Activated CD4-positive, alpha-beta T cell treated with anti-CD3 and anti-CD28 coated beads for 4 hours (primary cell): ENCODE measurements around the gene KCNMB2.

Experiments used
- DNase-seq, 2 donors: peaks; one replicate each; pipeline ENCODE4 v3.0.0-alpha.2; 2020

The KCNMB2 gene

DNA sequence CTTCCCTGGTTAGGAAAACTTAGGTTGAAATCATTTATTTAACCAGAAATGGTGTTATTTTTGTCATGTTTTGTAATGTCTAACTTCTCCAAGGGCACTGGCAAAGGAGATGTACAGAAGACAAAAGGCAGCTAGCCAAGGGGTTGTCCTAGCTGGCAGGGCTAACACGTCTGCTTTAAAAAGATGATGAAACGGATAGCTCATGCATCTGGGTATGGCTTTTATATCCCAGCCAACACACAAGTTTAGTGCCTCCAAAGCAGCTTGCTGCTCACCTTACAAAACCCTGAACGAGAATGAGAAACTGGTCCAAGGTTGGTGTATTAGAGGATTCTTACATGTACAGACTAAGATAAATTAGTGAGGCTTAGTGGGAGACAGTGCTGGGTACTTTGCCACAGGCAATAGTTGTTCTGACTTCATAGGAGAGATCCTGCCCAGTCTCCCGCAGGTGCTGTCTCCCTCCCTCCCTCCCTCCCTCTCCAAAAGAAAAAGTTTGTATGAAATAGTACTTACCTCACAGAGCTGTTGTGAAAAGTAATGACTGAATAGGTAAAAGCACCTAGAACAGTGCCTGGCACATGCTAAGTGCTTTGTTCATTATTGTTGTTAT, 47.8 kb downstream of the KCNMB2 start:
- DNase-seq, result no peak

DNA sequence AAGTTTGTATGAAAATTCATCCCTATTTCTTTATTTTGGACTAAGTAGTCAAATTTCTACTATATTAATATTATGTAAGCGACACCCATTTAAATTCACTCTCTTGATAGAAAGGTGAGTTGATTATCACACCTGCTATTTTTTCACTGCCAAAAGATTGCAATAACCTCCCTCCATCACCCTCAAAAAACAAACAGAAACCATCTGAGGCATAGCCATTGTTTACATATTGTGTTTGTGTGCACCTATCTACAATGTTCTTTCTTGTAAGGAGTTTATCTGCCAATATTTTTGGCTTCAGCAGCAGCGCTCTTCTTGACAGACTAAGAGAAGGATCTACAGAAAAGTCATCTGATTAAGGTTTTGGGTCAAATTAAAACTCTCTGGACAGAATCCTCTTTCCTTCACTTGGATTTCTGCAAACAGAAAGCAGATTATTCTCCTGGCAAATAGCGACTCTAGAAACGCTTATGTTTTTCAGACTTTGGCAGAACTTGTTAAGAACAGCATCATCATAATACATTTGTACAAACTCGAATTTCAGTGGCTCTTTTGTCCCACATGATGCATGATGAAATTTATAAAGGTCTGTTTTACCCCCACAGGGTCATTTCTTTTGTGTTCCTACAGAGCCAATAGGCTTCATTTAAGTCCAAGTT, 48.6 kb downstream of the KCNMB2 start:
- no peak for DNase-seq

DNA sequence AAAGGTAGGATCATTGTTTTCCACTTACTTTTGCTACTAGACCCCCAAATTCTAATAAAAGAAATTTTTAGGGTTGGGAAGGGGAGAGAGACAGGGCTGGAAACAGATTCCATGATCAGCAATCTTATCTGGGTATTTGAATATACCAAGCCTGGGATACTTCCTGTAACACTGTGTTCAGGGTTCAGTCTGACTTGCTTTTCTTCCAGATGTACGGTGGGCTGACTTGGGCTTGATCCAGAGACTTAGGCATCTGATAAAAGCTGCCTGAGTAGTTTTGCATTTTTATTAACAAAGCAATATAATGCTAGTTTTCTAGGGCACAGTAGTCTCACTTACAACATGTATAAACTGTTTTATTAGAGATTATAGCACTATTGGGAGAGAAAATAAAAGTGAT, 49.2 kb downstream of the KCNMB2 start:
- DNase-seq, result no peak

DNA sequence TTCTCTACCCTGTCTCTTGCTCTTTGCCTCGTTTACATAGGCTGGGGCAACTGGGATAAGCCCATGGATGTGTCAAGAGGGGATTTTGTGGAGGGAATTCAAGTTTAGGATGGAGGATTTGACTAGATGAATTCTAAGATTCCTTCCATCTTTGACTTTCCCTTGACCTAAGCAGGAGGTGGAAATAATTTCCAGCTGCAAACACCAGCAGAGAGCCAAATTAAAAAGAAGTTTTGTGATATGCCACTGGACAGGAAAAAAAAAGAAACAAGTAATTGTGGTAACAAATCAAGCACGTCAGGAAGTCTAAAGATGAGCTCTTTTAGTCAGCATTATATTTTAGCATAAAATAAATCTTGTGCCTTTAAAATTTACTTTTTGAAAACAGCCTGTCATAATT, 49.8 kb downstream of the KCNMB2 start:
- DNase-seq, result no peak

DNA sequence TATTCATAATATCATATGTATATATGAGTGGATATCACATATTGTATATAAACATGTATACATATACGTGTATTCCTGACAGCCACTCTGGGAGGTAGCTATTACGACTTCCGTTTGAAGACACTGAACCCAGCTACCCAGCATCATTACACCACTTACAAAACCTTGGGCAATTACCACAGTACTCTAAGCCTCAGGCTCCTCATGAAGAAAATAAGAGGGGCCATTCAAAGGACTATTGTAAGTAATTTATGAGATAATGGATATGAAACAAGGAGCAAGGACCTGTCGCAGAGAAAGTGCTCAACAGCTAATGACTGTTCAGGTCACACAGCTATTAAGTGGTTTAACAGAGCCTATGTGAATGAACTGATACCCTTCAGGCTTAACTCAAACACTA, 52.4 kb downstream of the KCNMB2 start:
- DNase-seq, result no peak

DNA sequence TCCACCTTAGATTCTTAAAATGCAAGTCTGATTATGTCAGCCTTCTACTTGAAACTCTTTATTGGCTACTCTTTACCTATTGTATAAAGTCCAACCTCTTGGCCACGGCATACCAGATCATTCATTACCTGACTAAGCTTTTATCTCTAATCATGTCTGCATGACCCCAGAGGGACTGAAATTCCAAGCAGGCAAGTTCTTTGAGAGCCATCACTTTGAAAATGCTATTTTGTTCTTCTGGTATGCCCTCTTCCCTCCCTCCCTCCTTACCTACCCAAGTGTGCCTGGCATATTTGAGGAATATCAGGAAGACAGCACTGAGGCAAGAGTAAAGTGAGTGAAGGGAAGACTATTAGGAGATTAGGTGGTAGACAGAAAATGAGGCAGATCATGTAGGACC, 57.5 kb downstream of the KCNMB2 start:
- no peak for DNase-seq

DNA sequence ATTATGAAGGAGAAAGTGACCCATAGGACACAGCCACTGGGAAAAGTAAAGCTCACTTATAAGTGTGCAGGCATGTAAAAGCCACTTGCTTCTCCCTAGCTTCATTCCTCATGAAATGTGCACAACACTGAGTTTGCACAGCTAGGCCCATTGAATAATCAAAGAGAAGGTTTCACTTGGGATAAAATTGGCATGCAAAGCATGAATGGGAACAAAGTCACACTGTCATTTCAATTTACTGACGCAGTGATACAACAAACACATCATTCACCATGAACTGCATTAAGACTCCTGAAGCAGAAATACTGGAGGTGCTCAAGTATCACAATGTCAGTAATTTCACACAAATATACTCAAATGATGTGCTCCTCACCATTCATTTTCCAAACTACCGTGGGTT, 61.1 kb downstream of the KCNMB2 start:
- no peak for DNase-seq

DNA sequence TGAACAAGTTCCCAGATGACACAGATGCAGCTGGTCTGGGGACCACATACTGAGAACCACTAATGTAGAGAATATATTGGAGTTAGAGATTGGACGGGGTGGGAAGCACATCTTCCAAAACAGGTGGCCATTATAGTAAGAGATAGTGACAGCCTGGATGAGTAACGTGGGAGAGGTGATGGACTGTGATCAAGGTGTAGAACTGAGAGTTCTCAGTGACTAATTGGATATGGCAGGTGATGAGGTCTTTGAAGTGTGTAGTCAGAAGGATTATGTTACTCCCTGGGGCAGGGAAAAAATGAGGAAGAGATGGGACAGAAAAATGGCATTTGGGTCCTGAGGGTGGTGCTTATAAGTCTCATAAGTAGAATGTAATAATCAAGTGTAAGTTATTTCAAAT, 66.6 kb downstream of the KCNMB2 start:
- no peak for DNase-seq

DNA sequence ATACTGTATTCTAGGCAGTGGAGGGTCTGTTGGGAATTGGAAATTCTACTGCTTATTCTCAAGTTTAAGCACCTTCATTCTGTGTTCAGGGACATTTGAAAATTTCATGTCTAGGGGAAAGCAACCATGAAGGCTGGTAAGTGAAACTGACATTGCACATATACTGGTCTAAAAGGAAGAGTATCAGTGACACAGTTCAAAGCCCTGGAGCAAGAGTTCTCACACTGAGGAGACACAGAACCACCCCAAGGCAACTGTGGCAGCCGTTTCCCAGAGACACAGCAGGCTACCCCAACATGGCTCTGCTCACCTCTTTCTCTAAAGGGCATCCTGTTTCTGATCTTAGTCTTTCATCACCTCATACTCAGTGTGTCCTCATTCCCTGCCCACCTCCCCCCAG, 67.5 kb downstream of the KCNMB2 start:
- DNase-seq, result no peak

DNA sequence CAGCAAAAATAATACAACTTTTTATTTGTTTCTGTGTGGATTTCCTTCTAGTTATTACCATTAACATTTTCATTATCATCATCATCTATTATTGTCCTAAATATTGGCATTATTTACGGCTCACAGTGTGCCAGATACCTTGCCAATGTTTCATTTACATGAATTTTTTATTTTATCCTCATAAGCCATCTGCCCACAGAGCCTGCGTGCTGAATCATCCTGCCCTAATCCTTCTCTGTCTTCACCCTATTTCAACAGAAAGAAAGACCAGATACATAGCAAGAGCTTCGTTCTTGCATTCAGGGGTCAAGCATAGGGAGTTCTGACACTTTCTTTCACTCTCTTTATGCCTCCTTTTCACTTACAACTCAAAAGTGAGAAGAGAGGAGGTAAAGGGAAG, 82.0 kb downstream of the KCNMB2 start:
- DNase-seq, result no peak

DNA sequence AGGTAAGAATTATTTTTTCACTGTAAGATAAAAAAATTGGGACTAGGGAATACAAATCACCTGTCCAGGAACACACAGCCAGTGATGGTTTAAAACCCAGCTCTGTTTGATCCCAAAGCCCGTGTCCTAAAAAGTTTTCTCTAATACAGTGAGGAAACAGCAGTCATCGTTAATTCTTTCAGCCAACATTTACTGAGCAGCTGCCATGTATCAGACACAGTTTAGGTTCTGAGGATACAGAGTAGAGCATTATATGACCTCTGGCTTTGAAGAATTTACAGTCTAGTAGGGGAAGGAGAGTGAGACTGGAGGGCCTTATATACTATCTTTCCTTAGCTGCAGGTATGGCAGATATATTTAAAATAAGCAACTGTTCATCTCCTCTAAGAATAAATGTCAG, 82.7 kb downstream of the KCNMB2 start:
- no peak for DNase-seq

DNA sequence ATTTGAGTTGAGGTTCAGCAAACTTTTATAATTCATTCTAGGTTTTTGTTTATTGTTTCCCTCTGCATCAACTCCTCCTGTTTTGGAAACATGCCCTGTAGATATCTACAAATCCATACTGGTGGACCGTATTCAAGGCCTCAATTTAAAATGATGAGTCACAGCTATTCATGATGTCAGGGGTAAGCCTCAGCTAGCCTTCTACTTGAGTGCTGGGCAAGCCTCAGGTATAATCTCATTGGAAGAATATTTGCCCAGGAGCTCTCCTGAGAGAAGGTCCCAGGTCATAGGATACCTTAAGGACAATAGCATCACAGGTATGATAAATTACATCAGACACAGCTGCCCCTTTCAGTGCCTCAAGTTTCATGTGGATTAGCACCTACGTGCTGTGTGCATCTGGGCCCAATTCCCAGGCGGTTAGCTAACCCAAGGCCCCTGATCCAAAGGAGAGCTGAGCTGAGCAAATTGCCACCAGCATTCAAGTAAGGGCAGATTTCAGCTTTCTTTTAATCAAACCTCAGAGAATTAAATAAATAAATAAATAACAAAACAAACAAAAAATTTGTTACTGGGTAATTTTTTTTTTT, 87.5 kb downstream of the KCNMB2 start:
- no peak for DNase-seq

DNA sequence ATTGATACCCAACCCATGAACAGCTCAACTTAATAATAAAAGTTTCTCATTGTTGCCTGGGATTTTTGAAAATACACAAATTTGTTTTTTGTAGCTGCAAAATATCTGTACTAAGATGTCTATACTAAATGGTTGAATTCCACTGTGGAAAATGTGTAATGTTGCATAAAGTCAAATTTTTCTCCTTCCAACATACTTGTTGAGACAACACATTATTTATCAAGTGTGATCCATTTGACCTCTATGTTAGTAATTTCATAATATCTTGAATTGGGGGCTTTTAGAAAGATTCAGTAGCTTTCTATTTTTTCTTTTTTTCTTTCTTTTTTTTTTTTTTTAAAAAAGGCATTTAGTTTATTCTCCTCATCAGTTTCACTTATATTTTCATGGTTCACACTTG, 88.0 kb downstream of the KCNMB2 start:
- no peak for DNase-seq

DNA sequence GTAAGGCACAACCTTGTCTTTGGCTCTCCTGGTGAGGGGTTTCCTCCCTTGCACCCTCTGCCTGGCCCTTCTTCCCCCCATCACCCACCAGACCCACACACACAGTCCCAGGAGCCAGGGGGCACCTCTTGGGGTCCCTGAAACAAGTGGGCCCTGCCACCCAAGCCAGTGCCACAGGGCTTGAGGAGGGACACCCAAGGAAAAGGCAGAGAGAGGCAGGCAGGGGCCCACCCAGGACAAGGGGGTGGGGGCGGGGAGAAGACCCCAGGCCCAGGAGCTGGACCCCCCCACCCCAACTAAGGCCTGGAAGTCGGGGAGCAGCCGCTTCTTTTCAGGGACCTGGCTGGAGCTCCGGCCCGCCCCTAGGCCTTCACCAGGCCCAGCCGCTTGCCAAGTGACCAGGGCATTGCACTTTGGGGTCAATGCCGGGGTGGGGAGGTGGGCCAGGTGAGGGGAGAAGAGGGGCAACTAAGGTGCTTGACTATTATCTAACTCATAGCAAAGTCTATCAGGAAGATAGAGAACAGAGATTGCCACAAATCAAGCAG, 88.9 kb downstream of the KCNMB2 start:
- no peak for DNase-seq

DNA sequence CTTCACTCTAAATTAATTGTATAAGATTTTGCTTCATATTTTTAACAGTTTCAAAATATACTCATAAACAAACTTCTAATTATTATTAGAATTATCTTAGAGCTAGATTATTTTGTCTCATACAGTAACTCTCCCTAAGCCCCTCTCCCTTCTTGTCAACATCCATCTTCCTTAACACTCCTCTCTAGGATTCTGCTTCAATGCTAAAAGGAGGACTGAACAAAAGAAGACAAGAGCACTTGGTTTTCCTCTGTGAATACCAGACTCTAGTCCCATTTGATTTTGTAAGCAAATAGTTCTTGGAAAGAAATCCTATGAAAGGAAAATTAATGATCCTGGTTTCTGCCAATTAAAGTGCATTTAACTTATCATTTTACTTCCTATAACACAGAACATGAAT, 91.8 kb downstream of the KCNMB2 start:
- DNase-seq, result no peak

DNA sequence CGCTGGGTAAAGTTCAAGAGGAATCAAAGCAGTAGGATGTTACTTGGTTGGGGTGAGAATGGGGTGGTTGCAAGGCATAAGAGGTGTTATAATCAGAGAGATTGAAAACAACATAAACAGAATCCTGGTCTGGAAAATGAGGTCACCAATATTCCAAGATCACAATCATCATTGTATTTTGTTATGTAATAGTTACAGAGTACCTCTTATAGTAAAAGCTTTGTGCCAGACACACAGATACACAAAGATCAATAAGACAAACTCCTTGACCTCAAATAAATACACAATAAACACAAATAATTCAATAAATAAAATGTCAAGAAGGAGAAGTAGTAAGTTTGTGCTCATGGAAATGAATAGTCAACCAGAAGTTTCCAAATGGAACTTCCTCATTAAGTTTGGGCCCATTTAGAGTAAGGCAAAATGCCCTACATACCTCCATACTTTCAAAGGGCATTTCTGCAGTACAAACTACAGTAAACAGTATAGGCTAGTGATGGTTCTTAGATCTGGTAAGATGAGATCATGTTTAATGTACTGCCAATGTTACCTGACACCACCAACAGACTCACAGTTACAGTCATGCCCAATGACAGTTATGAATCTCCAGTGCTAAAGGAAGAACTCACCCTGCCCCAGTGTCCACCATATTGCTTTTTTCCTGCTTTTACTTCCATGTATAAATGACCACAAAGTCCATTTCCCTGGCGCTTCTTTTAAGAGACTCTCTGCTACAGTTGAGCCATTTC, 93.4 kb downstream of the KCNMB2 start:
- DNase-seq, result no peak

DNA sequence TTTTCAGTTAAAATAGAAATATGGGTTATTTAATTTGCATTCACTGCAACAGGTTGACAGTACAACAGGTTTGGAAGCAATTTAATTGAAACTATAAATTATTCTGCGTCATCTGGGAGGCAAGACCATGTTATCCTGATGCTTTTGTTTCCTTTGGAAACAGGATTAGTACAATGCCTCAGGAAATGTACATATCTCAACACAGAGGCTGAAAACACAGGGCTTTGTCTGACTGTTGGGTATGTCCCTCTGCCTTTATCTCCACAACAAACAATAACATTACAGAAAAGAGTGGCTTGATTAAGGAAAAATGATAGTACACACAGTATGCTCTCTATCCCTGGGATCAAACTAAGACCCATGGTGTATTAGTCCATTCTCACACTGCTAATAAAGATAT, 95.7 kb downstream of the KCNMB2 start:
- no peak for DNase-seq

DNA sequence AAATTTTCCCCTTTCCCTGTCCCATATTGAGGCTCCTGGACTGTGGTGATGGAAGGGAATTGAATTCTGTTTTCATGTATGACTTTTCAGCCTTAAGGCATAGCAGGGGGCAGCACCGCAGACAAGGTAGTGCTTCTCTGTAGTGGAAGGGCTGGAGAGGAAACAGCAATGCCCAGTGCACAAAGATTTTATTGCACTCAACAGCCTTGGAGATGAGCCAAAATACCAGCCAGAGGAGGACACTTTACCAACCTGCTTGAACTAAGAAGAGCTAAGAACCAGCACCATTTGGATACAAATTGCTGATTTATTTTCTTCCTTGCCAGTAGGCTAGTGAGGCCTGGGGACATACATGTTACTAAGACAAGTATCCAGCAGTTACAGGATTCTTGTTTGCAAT, 98.7 kb downstream of the KCNMB2 start:
- DNase-seq, result no peak

DNA sequence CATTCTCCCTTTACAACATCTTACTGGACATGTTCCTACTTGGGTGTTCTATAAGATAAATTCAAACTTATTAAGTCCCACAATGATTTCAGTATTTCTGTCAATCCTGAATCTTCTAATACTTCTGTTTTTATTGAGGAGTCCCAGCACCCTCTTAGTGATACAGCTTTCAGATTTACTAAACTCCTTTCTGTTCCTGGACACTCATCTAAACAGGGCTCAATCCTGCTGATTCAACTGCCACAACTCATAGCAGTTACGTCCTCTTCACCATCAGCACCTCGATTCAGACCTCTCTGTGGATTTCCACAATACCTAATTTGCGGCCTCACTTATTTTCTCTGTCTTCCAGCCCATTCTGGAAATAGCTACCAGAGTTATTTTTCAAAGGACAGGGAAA, 101.6 kb downstream of the KCNMB2 start:
- no peak for DNase-seq

DNA sequence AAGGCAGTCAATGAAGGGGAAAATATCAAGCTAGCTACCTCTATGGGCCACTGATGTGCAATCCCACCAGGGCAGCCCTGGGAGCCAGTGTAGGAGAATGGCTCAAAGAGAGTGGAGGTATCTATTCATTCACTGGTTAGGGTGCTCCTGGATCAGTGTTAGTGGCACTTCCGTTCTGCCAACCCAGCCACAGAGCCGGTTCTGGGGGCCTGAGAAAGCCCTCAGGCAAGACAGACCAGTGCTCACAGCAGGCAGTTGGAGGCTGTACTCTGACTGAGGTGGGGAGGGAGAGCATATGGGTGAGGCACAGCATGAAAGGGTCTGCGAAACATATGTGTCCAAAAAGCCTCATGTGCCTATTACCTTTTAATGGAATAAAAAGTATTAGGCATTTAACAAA, 109.3 kb downstream of the KCNMB2 start:
- no peak for DNase-seq

DNA sequence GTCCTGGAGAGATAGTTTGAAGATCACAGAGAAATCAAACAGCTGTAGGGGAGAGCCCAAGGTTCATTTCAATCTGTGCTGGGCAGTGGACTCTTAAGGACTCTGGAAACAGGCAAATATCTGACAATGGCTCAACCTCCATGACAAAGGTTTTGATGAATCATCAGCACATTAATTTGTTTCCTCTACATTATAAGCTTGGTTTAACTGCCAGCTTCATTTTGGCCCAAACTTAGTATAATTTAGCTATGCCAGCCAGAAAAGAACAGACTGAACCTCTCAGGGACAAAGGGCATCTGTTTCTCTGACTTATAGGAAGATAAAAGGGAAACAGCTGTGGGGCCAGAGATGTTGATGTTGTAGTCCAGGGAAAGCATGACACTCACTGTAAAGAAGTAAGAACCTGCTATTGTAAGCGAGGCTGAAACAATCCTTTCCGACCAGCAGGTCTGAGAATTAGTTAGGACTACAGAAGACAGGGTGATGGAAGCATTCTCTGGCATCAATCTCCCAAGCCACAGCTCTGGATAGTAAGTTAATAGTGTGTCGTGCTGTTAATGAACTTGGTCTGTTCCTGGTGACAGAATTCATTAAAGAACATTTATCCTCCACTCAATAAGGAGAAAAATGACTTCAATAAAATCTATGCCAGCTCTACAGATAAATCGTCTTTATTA, 110.1 kb downstream of the KCNMB2 start:
- DNase-seq, result no peak

DNA sequence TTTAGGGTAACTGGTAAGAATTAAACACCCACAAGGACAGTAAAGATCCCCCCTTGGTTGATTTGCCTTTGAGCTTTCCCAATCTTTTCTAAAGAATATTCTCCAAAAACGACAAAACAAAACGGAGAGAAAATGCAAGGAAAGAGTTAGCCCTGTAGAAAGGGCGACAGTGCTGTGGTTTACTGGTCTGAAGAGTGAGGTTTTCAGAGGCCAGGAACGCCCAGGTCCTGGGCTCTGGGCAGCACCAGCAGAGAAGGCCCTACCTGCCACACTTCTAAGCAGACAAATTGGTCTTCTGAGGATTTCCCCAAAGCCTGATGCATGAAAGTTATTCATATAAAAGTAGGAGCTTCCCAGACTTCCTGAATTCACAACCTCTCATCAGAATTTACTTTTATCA, 119.3 kb downstream of the KCNMB2 start:
- no peak for DNase-seq

DNA sequence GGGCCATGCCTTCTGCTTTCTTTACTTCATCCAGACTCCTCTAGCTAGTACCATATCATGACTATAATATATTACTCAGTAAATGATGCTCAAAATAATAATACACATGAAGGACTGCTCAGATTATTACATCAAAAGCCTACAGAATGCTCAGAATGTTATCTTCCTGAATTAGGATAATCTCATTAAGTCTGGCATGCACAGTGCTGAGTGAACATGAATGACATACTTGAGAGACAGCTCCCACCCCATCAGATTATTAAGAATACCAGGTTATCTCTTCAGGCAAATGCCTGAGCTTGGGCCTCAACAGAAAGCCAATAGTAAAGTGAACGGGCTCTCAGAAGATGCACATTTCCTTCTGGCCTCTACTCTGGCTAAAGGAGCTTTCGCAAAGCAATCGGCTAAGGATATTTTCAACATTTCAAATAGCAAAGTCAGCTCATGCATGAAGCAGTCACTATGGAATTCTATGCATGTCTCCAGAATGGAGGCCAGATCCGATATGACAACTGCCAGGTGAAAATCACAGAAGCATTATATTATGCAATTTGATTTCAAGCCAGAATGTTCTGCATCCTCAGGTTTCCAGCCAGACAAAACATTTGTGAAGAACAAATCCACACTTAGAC, 122.6 kb downstream of the KCNMB2 start:
- DNase-seq, result no peak
